ENCODE results near the gene SLK. TPM values are rescaled to one million over a fixed set of nuclear protein-coding genes. Genes with fewer than 3 reads are reported as not detected.

The SLK gene
- total and polyA plus RNA-seq, 5 donors, result 12.7 to 40.5 (median 35.3) TPM

GRCh38 chr10:103941801-103942200 is 25.1 kb upstream of the SLK start:
- no peak for ATAC-seq

GRCh38 chr10:103942866-103943265 is 24.1 kb upstream of the SLK start:
- intact Hi-C loops (cut with DNase I), result no loop called here
- Histone ChIP-seq H3K4me1 (ENCODE audit: control insufficient read depth, insufficient read depth, low read length) (no peaks in the 10 kb centered on the region), H3K9me3 (ENCODE audit: control insufficient read depth, low read length) (no peaks in the 10 kb centered on the region), H3K27me3 (ENCODE audit: control insufficient read depth, insufficient read depth) (no peaks in the 10 kb centered on the region), H3K27ac (ENCODE audit: low read length) (no peak overlapping the region), H3K4me3 (ENCODE audit: low read length) (no peak overlapping the region)
- DNase-seq (no peak), ATAC-seq (no peak)
- 47% methylated on average over 2 of the region's 2 CpGs for WGBS

More at GRCh38 chr10:103941801-103942200, 25.1 kb upstream of the SLK start:
- Histone ChIP-seq H3K4me1 (ENCODE audit: control insufficient read depth, insufficient read depth, low read length) (no peaks in the 10 kb centered on the region), H3K4me3 (ENCODE audit: low read length) (no peak overlapping the region), H3K9me3 (ENCODE audit: control insufficient read depth, low read length) (no peaks in the 10 kb centered on the region), H3K27ac (ENCODE audit: low read length) (no peak overlapping the region), H3K27me3 (ENCODE audit: control insufficient read depth, insufficient read depth) (no peaks in the 10 kb centered on the region)
- intact Hi-C loops (cut with DNase I), result no loop called here
- WGBS, result 72% methylated on average over 2 of the region's 2 CpGs
- no peak for DNase-seq

- DNase-seq (no peak), ATAC-seq (no peak)
- Histone ChIP-seq H3K27me3 (ENCODE audit: control insufficient read depth, insufficient read depth) (no peaks in the 10 kb centered on the region), H3K4me1 (ENCODE audit: control insufficient read depth, insufficient read depth, low read length) (no peaks in the 10 kb centered on the region), H3K4me3 (ENCODE audit: low read length) (no peak overlapping the region), H3K9me3 (ENCODE audit: control insufficient read depth, low read length) (no peaks in the 10 kb centered on the region), H3K27ac (ENCODE audit: low read length) (no peak overlapping the region)
- 80% methylated on average over 3 of the region's 3 CpGs for WGBS
- intact Hi-C loops (cut with DNase I), result no loop called here
Measured at GRCh38 chr10:103947799-103948516, 19.0 kb upstream of the SLK start.

DNA sequence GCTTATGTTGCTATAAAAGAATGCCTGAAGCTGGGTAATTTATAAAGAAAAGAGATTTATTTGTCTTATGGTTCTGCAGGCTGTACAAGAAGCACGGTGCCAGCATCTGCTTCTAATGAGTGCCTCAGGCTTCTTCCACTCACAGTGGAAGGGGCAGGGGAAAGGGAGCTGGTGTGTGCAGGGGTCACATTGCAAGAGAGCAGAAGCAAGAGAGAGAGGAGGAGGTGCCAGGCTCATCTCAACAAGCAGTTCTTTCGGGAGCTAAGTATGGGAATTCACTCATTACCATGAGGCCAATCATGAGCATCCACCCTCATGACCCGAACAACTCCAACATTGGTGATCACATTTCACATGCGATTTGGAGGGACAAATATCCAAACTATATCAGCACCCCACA is 17.2 kb upstream of the SLK start:
- ATAC-seq (no peak), DNase-seq (no peak)
- no peaks in the 10 kb centered on the region for H3K9me3 ChIP-seq (ENCODE audit: control insufficient read depth, low read length)
- H3K27ac ChIP-seq (ENCODE audit: low read length), result no peak overlapping the region
- H3K4me1 ChIP-seq (ENCODE audit: control insufficient read depth, insufficient read depth, low read length), result no peaks in the 10 kb centered on the region
- intact Hi-C loops (cut with DNase I), result no loop called here
- H3K4me3 ChIP-seq (ENCODE audit: low read length), result no peak overlapping the region
- H3K27me3 ChIP-seq (ENCODE audit: control insufficient read depth, insufficient read depth), result no peaks in the 10 kb centered on the region
- WGBS, result 77% methylated on average over 4 of the region's 4 CpGs

GRCh38 chr10:103951183-103951582 is 15.8 kb upstream of the SLK start:
- DNase-seq (no peak), ATAC-seq (no peak)
- no peaks in the 10 kb centered on the region for H3K27me3 ChIP-seq (ENCODE audit: control insufficient read depth, insufficient read depth)
- no peaks in the 10 kb centered on the region for H3K9me3 ChIP-seq (ENCODE audit: control insufficient read depth, low read length)
- H3K4me3 ChIP-seq (ENCODE audit: low read length), result no peak overlapping the region
- intact Hi-C loops (cut with DNase I), result no loop called here
- WGBS, result 53% methylated on average over 2 of the region's 2 CpGs
- no peaks in the 10 kb centered on the region for H3K4me1 ChIP-seq (ENCODE audit: control insufficient read depth, insufficient read depth, low read length)
- H3K27ac ChIP-seq (ENCODE audit: low read length), result no peak overlapping the region

DNA sequence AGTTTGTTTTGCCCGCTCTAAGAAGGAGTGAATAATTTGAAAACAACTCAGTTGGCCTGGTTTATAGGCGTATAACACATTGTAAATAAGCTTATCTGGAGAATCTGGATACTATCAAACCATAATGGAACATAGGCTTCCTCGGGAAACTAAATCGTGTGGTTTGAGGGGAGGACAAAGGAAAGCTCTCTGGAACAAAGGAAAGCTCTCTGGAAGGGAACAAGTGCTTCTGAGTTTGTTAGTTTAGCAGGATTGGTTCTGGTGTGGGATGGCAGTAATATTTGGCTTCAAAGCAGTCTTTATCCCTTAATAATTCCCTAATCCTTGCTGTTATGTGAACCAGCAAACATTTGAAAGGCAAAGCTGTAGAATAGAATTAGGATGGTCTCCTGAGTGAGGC is 15.0 kb upstream of the SLK start:
- no peaks in the 10 kb centered on the region for H3K27me3 ChIP-seq (ENCODE audit: control insufficient read depth, insufficient read depth)

DNA sequence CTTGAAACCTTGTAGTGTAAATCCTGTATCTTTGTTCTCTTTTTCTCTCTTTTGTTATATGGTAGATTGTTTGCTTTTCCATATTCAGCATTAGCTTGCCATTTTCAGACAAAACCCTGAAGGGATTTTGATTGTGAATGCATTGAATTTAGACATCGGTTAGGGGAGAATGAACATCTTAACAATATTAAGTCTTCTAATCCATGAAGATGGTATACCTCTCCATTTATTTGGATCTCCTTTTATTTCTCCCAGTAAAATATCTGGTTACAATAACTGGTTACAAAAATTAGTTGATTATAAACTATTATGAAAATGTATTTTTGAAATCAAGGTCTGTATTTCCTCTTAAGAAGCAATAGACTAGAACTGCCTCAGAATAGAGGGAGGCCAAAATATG is 12.4 kb upstream of the SLK start:
- intact Hi-C loops (cut with DNase I), result no loop called here
- no peak for ATAC-seq
- 96% methylated on average over 1 of the region's 1 CpG for WGBS

More for the DNA sequence above, 15.0 kb upstream of the SLK start:
- H3K27ac ChIP-seq (ENCODE audit: low read length), result no peak overlapping the region
- no peaks in the 10 kb centered on the region for H3K4me1 ChIP-seq (ENCODE audit: control insufficient read depth, insufficient read depth, low read length)
- WGBS, result 74% methylated on average over 4 of the region's 4 CpGs
- intact Hi-C loops (cut with DNase I), result no loop called here
- no peaks in the 10 kb centered on the region for H3K9me3 ChIP-seq (ENCODE audit: control insufficient read depth, low read length)
- H3K4me3 ChIP-seq (ENCODE audit: low read length), result no peak overlapping the region
- DNase-seq (no peak), ATAC-seq (no peak)

GRCh38 chr10:103958996-103959395 is 7.9 kb upstream of the SLK start:
- Histone ChIP-seq H3K4me3 (ENCODE audit: low read length) (no peak overlapping the region), H3K9me3 (ENCODE audit: control insufficient read depth, low read length) (no peaks in the 10 kb centered on the region), H3K27ac (ENCODE audit: low read length) (no peak overlapping the region), H3K27me3 (ENCODE audit: control insufficient read depth, insufficient read depth) (no peaks in the 10 kb centered on the region), H3K4me1 (ENCODE audit: control insufficient read depth, insufficient read depth, low read length) (no peaks in the 10 kb centered on the region)
- intact Hi-C loops (cut with DNase I), result no loop called here
- ATAC-seq (no peak), DNase-seq (no peak)
- WGBS, result 96% methylated on average over 2 of the region's 2 CpGs

More for the DNA sequence above, 12.4 kb upstream of the SLK start:
- Histone ChIP-seq H3K27me3 (ENCODE audit: control insufficient read depth, insufficient read depth) (no peaks in the 10 kb centered on the region), H3K9me3 (ENCODE audit: control insufficient read depth, low read length) (no peaks in the 10 kb centered on the region), H3K27ac (ENCODE audit: low read length) (no peak overlapping the region), H3K4me3 (ENCODE audit: low read length) (no peak overlapping the region), H3K4me1 (ENCODE audit: control insufficient read depth, insufficient read depth, low read length) (no peaks in the 10 kb centered on the region)
- DNase-seq, result no peak

DNA sequence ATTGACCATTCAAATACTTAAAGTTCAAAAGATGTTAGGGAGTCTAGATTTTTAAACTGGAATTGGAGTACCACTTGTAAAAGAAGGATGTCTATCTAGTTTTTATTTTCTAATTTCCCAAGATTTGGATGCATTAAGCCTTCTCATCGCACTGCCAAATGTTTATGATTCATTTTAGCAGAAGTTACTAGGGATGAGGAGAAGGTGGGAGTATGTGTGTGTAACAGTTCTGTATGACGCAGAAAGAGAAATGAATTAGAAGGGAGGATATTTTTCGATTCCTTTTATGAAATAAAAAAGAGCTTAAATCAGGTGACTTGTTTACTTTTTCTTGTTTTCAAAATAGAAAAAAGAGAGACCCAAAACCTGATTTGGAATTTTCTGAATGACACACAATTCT is 6.8 kb upstream of the SLK start:
- intact Hi-C loops (cut with DNase I), result loop anchor here in 1 of 4 donors (10.0 kb wide), 1 partner anchor 65 kb away; no protein-coding TSS in a partner anchor
- no peaks in the 10 kb centered on the region for H3K27me3 ChIP-seq (ENCODE audit: control insufficient read depth, insufficient read depth)
- H3K4me1 ChIP-seq (ENCODE audit: control insufficient read depth, insufficient read depth, low read length), result no peaks in the 10 kb centered on the region
- H3K4me3 ChIP-seq (ENCODE audit: low read length), result no peak overlapping the region
- H3K9me3 ChIP-seq (ENCODE audit: control insufficient read depth, low read length), result no peaks in the 10 kb centered on the region
- no peak for ATAC-seq
- 73% methylated on average over 3 of the region's 3 CpGs for WGBS
- no peak overlapping the region for H3K27ac ChIP-seq (ENCODE audit: low read length)
- no peak for DNase-seq

- Histone ChIP-seq H3K4me3 (ENCODE audit: low read length) (peak overlapping the region; percentile 93), H3K27ac (ENCODE audit: low read length) (peak overlapping the region; percentile 96), H3K4me1 (ENCODE audit: control insufficient read depth, insufficient read depth, low read length) (peaks cover 2% of the 10 kb centered on the region), H3K27me3 (ENCODE audit: control insufficient read depth, insufficient read depth) (no peaks in the 10 kb centered on the region), H3K9me3 (ENCODE audit: control insufficient read depth, low read length) (no peaks in the 10 kb centered on the region)
- DNase-seq (peak in 1 of 3 donors; percentile 50), ATAC-seq (peak; percentile 47 to 54)
- WGBS, result under 1% methylated on average over 55 of the region's 55 CpGs
- intact Hi-C loops (cut with DNase I), result loop anchor here in 2 of 4 donors (5.0 to 10.0 kb wide), 2 partner anchors 50 to 73 kb away; partner anchors contain the start of gene STN1 (in 1 of the 2)
Measured at GRCh38 chr10:103967448-103968071, 620 bp downstream of the SLK start.
